ENCODE data around the gene CD22. TPM values are rescaled to one million over a fixed set of nuclear protein-coding genes. Genes with fewer than 3 reads are reported as not detected.

The CD22 gene
- total and polyA plus RNA-seq, 2 donors from 2014 or later = 0.82 to 15.4 TPM

- intact Hi-C loops (cut with DNase I) = no loop called here
- TF ChIP-seq, protein P1, sequence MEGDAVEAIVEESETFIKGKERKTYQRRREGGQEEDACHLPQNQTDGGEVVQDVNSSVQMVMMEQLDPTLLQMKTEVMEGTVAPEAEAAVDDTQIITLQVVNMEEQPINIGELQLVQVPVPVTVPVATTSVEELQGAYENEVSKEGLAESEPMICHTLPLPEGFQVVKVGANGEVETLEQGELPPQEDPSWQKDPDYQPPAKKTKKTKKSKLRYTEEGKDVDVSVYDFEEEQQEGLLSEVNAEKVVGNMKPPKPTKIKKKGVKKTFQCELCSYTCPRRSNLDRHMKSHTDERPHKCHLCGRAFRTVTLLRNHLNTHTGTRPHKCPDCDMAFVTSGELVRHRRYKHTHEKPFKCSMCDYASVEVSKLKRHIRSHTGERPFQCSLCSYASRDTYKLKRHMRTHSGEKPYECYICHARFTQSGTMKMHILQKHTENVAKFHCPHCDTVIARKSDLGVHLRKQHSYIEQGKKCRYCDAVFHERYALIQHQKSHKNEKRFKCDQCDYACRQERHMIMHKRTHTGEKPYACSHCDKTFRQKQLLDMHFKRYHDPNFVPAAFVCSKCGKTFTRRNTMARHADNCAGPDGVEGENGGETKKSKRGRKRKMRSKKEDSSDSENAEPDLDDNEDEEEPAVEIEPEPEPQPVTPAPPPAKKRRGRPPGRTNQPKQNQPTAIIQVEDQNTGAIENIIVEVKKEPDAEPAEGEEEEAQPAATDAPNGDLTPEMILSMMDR (IDR thresholded peaks at IDR 0.05; ENCODE audit: borderline replicate concordance, extremely low read depth, insufficient read depth) = no peak
- H3K4me3 ChIP-seq (ENCODE audit: low read length in 3 of 3) = no peak overlapping the region
- H3K36me3 ChIP-seq (ENCODE audit: control insufficient read depth in 2 of 3, insufficient read depth in 3 of 3, low read length in 3 of 3) = no peaks in the 10 kb centered on the region
- peak in 1 of 5 donors; percentile 58 for DNase-seq
- H3K9me3 ChIP-seq (ENCODE audit: control insufficient read depth in 2 of 3, insufficient read depth in 1 of 3, low read length in 3 of 3) = no peaks in the 10 kb centered on the region
- FAIRE-seq = no peak
- H3K27me3 ChIP-seq (ENCODE audit: control insufficient read depth, insufficient read depth, low read length) = no peaks in the 10 kb centered on the region
- no peak overlapping the region for H3K27ac ChIP-seq (ENCODE audit: low read depth in 2 of 2, low read length in 2 of 2)
- H3K4me1 ChIP-seq (ENCODE audit: control insufficient read depth in 2 of 3, insufficient read depth in 2 of 3, low read depth in 1 of 3, low read length in 3 of 3) = no peaks in the 10 kb centered on the region
- no peak overlapping the region for H3K9ac ChIP-seq (ENCODE audit: low read length in 3 of 3)
Measured at GRCh38 chr19:35337984-35338296, 9.0 kb downstream of the CD22 start.

DNA sequence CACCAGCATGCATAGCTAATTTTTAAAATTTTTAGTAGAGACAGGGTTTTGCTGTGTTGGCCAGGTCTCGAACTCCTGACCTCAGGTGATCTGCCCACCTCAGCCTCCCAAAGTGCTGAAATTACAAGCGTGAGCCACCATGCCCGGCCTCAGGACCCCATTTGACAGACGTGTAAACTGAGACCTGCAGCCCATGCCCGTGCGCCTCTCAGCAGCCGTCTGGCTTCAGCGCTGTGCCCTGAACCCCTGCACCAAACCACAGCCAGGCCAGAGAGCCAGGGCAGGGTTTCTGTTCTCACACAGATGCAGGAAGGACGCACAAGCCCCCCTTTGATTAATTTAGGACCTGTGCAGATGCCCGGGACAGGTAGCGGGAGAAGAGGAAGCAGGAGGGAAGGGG lies 11.4 kb downstream of the CD22 start:
- intact Hi-C loops (cut with DNase I) = no loop called here
- no peaks in the 10 kb centered on the region for H3K4me1 ChIP-seq (ENCODE audit: control insufficient read depth in 2 of 3, insufficient read depth in 2 of 3, low read depth in 1 of 3, low read length in 3 of 3)
- H3K9me3 ChIP-seq (ENCODE audit: control insufficient read depth in 2 of 3, insufficient read depth in 1 of 3, low read length in 3 of 3) = no peaks in the 10 kb centered on the region
- no peak overlapping the region for H3K9ac ChIP-seq (ENCODE audit: low read length in 3 of 3)
- H3K27me3 ChIP-seq (ENCODE audit: control insufficient read depth, insufficient read depth, low read length) = no peaks in the 10 kb centered on the region
- FAIRE-seq = no peak
- TF ChIP-seq, protein P1 (IDR thresholded peaks at IDR 0.05; ENCODE audit: borderline replicate concordance, extremely low read depth, insufficient read depth) = no peak
- H3K27ac ChIP-seq (ENCODE audit: low read depth in 2 of 2, low read length in 2 of 2) = no peak overlapping the region
- no peaks in the 10 kb centered on the region for H3K36me3 ChIP-seq (ENCODE audit: control insufficient read depth in 2 of 3, insufficient read depth in 3 of 3, low read length in 3 of 3)
- peak in 1 of 5 donors; percentile 65 for DNase-seq
- no peak overlapping the region for H3K4me3 ChIP-seq (ENCODE audit: low read length in 3 of 3)

GRCh38 chr19:35341006-35341405 lies 12.0 kb downstream of the CD22 start:
- Histone ChIP-seq H3K4me3 (ENCODE audit: low read length in 3 of 3) (no peak overlapping the region), H3K36me3 (ENCODE audit: control insufficient read depth in 2 of 3, insufficient read depth in 3 of 3, low read length in 3 of 3) (no peaks in the 10 kb centered on the region), H3K9me3 (ENCODE audit: control insufficient read depth in 2 of 3, insufficient read depth in 1 of 3, low read length in 3 of 3) (no peaks in the 10 kb centered on the region), H3K4me1 (ENCODE audit: control insufficient read depth in 2 of 3, insufficient read depth in 2 of 3, low read depth in 1 of 3, low read length in 3 of 3) (no peaks in the 10 kb centered on the region), H3K27me3 (ENCODE audit: control insufficient read depth, insufficient read depth, low read length) (no peaks in the 10 kb centered on the region), H3K9ac (ENCODE audit: low read length in 3 of 3) (no peak overlapping the region), H3K27ac (ENCODE audit: low read depth in 2 of 2, low read length in 2 of 2) (no peak overlapping the region)
- FAIRE-seq (no peak), DNase-seq (peak in 1 of 5 donors; percentile 60)
- TF ChIP-seq, protein P1 (IDR thresholded peaks at IDR 0.05; ENCODE audit: borderline replicate concordance, extremely low read depth, insufficient read depth) = no peak
- intact Hi-C loops (cut with DNase I) = no loop called here

GRCh38 chr19:35341565-35342225 lies 12.7 kb downstream of the CD22 start:
- FAIRE-seq (no peak), DNase-seq (peak in 2 of 5 donors; percentile 24 to 45)
- Histone ChIP-seq H3K27me3 (ENCODE audit: control insufficient read depth, insufficient read depth, low read length) (no peaks in the 10 kb centered on the region), H3K4me3 (ENCODE audit: low read length in 3 of 3) (no peak overlapping the region), H3K27ac (ENCODE audit: low read depth in 2 of 2, low read length in 2 of 2) (no peak overlapping the region), H3K4me1 (ENCODE audit: control insufficient read depth in 2 of 3, insufficient read depth in 2 of 3, low read depth in 1 of 3, low read length in 3 of 3) (no peaks in the 10 kb centered on the region), H3K9ac (ENCODE audit: low read length in 3 of 3) (no peak overlapping the region), H3K36me3 (ENCODE audit: control insufficient read depth in 2 of 3, insufficient read depth in 3 of 3, low read length in 3 of 3) (no peaks in the 10 kb centered on the region), H3K9me3 (ENCODE audit: control insufficient read depth in 2 of 3, insufficient read depth in 1 of 3, low read length in 3 of 3) (no peaks in the 10 kb centered on the region)
- TF ChIP-seq, protein P1 (IDR thresholded peaks at IDR 0.05; ENCODE audit: borderline replicate concordance, extremely low read depth, insufficient read depth) = no peak
- intact Hi-C loops (cut with DNase I) = no loop called here

All from kidney (tissue), 14 donors.